Activated CD8-positive, alpha-beta memory T cell treated with anti-CD3 and anti-CD28 coated beads, Interleukin-2, amount 50 U/mL, for 4 hours (primary cell): ENCODE data around the gene CNTNAP2.
"Not testable (repeated sequence)": the region's sequence is repeated elsewhere in the genome, so short reads cannot be mapped to it uniquely, and the experiment has no call there.

Experiments used
- DNase-seq: peaks from one replicate; pipeline ENCODE4 v3.0.0-alpha.2; 2020

The CNTNAP2 gene

GRCh38 chr7:147721962-147722830 lies 1605.6 kb downstream of the CNTNAP2 start:
- DNase-seq, result no peak

- DNase-seq, result no peak
Measured at GRCh38 chr7:147723536-147723935, 1606.9 kb downstream of the CNTNAP2 start.

- DNase-seq, result no peak
Measured at GRCh38 chr7:147731311-147731710, 1614.7 kb downstream of the CNTNAP2 start.

- not testable (repeated sequence) for DNase-seq
Measured at GRCh38 chr7:147737559-147738214, 1621.1 kb downstream of the CNTNAP2 start.

GRCh38 chr7:147742301-147742700 lies 1625.7 kb downstream of the CNTNAP2 start:
- DNase-seq, result no peak

- no peak for DNase-seq
Measured at GRCh38 chr7:147756300-147756699, 1639.7 kb downstream of the CNTNAP2 start.

- no peak for DNase-seq
Measured at GRCh38 chr7:147759327-147759943, 1642.8 kb downstream of the CNTNAP2 start.

- no peak for DNase-seq
Measured at GRCh38 chr7:147765301-147765700, 1648.7 kb downstream of the CNTNAP2 start.

- no peak for DNase-seq
Measured at GRCh38 chr7:147771344-147771743, 1654.7 kb downstream of the CNTNAP2 start.

GRCh38 chr7:147774461-147774860 lies 1657.9 kb downstream of the CNTNAP2 start:
- DNase-seq, result no peak

GRCh38 chr7:147775516-147776284 lies 1659.1 kb downstream of the CNTNAP2 start:
- no peak for DNase-seq

GRCh38 chr7:147777309-147777708 lies 1660.7 kb downstream of the CNTNAP2 start:
- DNase-seq, result no peak

GRCh38 chr7:147779949-147780348 lies 1663.3 kb downstream of the CNTNAP2 start:
- no peak for DNase-seq

GRCh38 chr7:147796581-147796980 lies 1680.0 kb downstream of the CNTNAP2 start:
- no peak for DNase-seq

GRCh38 chr7:147798001-147798400 lies 1681.4 kb downstream of the CNTNAP2 start:
- no peak for DNase-seq

GRCh38 chr7:147801762-147802161 lies 1685.2 kb downstream of the CNTNAP2 start:
- DNase-seq, result not testable (repeated sequence)

- no peak for DNase-seq
Measured at GRCh38 chr7:147803151-147803550, 1686.5 kb downstream of the CNTNAP2 start.

- DNase-seq, result no peak
Measured at GRCh38 chr7:147803606-147804005, 1687.0 kb downstream of the CNTNAP2 start.

- no peak for DNase-seq
Measured at GRCh38 chr7:147804032-147804431, 1687.4 kb downstream of the CNTNAP2 start.

GRCh38 chr7:147805996-147806576 lies 1689.5 kb downstream of the CNTNAP2 start:
- DNase-seq, result no peak

GRCh38 chr7:147809786-147810185 lies 1693.2 kb downstream of the CNTNAP2 start:
- DNase-seq, result no peak

GRCh38 chr7:147810269-147810668 lies 1693.7 kb downstream of the CNTNAP2 start:
- no peak for DNase-seq

- no peak for DNase-seq
Measured at GRCh38 chr7:147811923-147812322, 1695.3 kb downstream of the CNTNAP2 start.
